Suprapubic skin (tissue), 3 donors: ENCODE data around the gene EXD1.

Experiments
- CTCF ChIP-seq, 2 donors: fragments of 200-600 bp in 1 of 2; fragments of 450-650 bp in 1 of 2; sonication (generic) in 1 of 2; IDR thresholded peaks; one replicate each; pipeline ENCODE4 v1.5.1; 2016 to 2019; ENCODE audit warnings: antibody characterized with exemption in 2 of 2, mild to moderate bottlenecking in 1 of 2, moderate library complexity in 1 of 2
- EP300 ChIP-seq: sonication (generic); formaldehyde crosslinking; IDR thresholded peaks from one replicate; pipeline ENCODE4 v1.6.1; 2017; ENCODE audit warnings: antibody characterized with exemption
- POLR2A ChIP-seq, 2 donors: fragments of 450-650 bp; IDR thresholded peaks; one replicate each; pipeline ENCODE4 v1.6.1; 2017; ENCODE audit warnings: antibody characterized with exemption in 2 of 2, mild to moderate bottlenecking in 2 of 2, moderate library complexity in 2 of 2

DNA sequence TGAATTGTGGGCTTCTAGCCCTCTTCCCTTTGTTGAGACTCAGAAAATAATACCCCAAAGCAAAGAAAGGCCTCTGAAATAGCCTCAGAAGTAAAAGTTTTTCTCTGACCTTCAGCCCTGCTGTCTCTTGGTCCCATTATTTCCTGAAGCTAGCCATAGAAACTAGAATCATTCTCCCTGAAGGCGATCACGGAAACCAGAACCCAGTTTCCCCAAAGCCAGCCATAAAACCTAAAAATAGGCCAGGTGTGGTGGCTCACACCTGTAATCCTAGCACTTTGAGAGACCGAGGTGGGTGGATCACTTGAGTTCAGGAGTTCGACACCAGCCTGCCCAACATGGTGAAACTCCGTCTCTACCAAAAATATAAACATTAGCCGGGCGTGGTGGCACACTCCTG lies 27.2 kb downstream of the EXD1 start:
- TF ChIP-seq CTCF (IDR thresholded peaks at IDR 0.05): no peak
- TF ChIP-seq POLR2A (IDR thresholded peaks at IDR 0.05): no peak
- no peak for TF ChIP-seq EP300
